GM23248 (cell line): ENCODE results near the gene MACF1.

Experiments used
- EZH2 ChIP-seq: fragments of 200-600 bp; sonication (generic); IDR thresholded peaks from 2 replicates; pipeline ENCODE4 v1.6.1; 2018; ENCODE audit warnings: antibody characterized with exemption, mild to moderate bottlenecking; ENCODE audit not compliant: insufficient read depth, poor library complexity, severe bottlenecking
- EZH2phosphoT487 ChIP-seq: fragments of 200-600 bp; sonication (generic); IDR thresholded peaks from 2 replicates; pipeline ENCODE4 v1.6.1; 2018; ENCODE audit warnings: antibody characterized with exemption, moderate library complexity, mild to moderate bottlenecking, low read depth; ENCODE audit not compliant: insufficient read depth

GRCh38 chr1:39190096-39190495, 14.4 kb upstream of the MACF1 start:
- TF ChIP-seq EZH2 (no peak), EZH2phosphoT487 (no peak)
